Activated CD8-positive, alpha-beta memory T cell treated with anti-CD3 and anti-CD28 coated beads, Interleukin-2, amount 10 ng/mL, durations not matched to agents 7 days and 5 days (primary cell): ENCODE results near the gene SLC29A2. TPM values are rescaled to one million over a fixed set of nuclear protein-coding genes. Genes with fewer than 3 reads are reported as not detected.

ENCODE experiments used
- ATAC-seq: fragments of 150-1000 bp; cut with Tn5 transposase; one replicate; pipeline ENCODE4 v1.10.0; 2021; ENCODE audit warnings: moderate library complexity
- CTCF ChIA-PET: fragments of 350-600 bp; sonication (Branson Sonifier 250); formaldehyde crosslinking; loops from one replicate; lab custom pipeline; 2021; ENCODE audit warnings: antibody characterized with exemption; lab: Charles Lee
- DNase-seq: peaks from one replicate; pipeline ENCODE4 v3.0.0-alpha.2; 2020
- H3K27ac Mint-ChIP-seq: one replicate; pipeline ENCODE4 v1.8.0; 2021; ENCODE audit warnings: mild to moderate bottlenecking, mixed read lengths
- H3K27me3 Mint-ChIP-seq: one replicate; pipeline ENCODE4 v1.8.0; 2021; ENCODE audit warnings: mixed read lengths
- H3K36me3 Mint-ChIP-seq: one replicate; pipeline ENCODE4 v1.8.0; 2021; ENCODE audit warnings: mild to moderate bottlenecking, mixed read lengths
- H3K4me1 Mint-ChIP-seq: one replicate; pipeline ENCODE4 v1.8.0; 2021; ENCODE audit warnings: mixed read lengths
- H3K4me3 Mint-ChIP-seq: one replicate; pipeline ENCODE4 v1.8.0; 2021; ENCODE audit warnings: mild to moderate bottlenecking, moderate library complexity, mixed read lengths
- H3K9me3 Mint-ChIP-seq: one replicate; pipeline ENCODE4 v1.8.0; 2022; ENCODE audit warnings: low read depth, mixed read lengths
- total RNA-seq, 2 experiments: library from RNA; stranded (reverse); gene quantifications; one replicate each; pipeline ENCODE4 v1.2.3, GENCODE V29; 2021

The SLC29A2 gene, protein sequence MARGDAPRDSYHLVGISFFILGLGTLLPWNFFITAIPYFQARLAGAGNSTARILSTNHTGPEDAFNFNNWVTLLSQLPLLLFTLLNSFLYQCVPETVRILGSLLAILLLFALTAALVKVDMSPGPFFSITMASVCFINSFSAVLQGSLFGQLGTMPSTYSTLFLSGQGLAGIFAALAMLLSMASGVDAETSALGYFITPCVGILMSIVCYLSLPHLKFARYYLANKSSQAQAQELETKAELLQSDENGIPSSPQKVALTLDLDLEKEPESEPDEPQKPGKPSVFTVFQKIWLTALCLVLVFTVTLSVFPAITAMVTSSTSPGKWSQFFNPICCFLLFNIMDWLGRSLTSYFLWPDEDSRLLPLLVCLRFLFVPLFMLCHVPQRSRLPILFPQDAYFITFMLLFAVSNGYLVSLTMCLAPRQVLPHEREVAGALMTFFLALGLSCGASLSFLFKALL
- 10 to 100 TPM in 1 of 2 experiments, 1 to 10 TPM in 1; 7.6 to 10.1 TPM for total RNA-seq

DNA sequence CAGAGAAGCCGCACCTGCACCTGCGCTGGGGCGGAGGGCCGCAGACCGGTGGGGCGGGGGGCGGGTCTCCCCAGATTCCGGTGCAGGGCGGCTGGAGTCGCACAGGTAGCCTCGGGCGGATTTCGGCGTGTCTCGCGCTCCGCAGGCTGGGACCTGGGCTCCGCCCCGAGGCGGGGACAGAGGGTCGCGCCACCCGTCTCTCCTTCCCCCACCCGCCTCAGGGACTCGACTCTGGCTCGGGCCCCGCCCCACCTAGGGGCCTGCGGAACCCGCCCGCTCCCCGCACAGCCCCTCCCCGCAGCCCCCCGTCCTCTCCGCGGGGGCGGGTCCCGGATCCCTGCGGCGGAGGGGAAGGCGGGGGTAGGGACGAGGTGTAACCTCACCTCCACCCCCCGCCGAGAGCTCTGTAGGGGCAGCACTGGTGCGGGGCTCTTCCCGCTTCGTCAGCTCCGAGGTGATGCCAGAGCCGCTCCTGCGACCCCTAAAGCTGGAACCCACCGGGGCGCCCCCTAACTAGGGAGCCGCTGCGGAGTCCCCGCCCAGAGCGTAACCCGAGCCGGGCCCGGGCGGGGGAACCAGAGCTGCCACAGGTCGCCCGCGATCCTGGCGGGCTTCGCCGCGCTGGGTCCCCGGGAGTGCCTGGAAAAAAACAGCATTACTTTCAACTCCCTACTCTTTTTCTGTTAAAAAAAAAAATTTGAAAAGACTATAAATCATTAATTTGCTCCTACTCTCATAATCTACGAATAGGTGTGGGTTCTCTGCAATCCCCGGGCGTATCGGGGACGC, at the start of gene SLC29A2:
Gene SLC29A2 (minus strand): TSS at position 134 of the 789 bp plus-strand sequence. CDS start 169 bp downstream, outside the sequence.
- ATAC-seq: peak; percentile 89
- H3K27ac Mint-ChIP-seq: peak within 1 kb of the TSS; percentile 92
- no peaks in the 10 kb centered on the region for H3K36me3 Mint-ChIP-seq
- H3K27me3 Mint-ChIP-seq: peaks cover 6% of the 10 kb centered on the region
- H3K9me3 Mint-ChIP-seq: no peaks in the 10 kb centered on the region
- DNase-seq: peak; percentile 89
- peak within 1 kb of the TSS; percentile 76 for H3K4me3 Mint-ChIP-seq
- H3K4me1 Mint-ChIP-seq: peaks cover 19% of the 10 kb centered on the region
- CTCF ChIA-PET: interaction anchor here (0.8 to 3.7 kb wide), 14 partner anchors 8 to 700 kb away, joined by 3 to 30 read pairs (median 5); partner anchors contain the start of genes B4GAT1, MRPL11 and YIF1A

DNA sequence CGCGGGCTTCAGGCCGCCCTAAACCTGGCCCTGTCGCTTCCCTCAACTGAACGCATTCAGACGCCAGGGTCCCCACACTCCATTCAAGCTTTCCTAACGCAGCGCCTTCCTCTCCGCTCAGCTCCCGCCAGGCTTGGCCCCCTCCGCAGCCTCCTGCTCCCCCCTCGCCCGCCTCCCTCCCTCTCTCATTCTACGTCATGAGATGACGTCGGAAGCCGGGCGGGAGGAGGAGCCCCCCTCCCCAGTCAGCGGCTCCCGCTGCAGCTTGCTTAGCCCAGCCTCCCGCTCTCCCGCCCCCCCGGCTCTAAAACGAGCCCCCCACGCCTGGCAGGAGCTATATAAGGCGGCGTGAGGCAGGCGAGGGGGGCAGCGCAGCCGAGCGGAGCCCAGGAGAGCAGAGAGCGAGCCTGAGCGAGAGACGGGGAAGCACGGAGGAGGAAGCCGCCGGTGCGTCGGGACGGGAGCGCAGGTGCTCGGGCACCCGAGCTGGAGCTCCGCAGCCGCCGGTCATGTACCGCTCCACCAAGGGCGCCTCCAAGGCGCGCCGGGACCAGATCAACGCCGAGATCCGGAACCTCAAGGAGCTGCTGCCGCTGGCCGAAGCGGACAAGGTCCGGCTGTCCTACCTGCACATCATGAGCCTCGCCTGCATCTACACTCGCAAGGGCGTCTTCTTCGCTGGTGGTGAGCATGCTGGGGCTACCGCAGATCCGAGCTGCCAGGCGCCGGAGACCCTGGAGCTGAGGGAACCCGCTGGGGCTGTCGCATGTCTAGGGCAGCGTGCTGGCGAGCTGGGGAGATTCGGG, 49.3 kb upstream of the SLC29A2 start, which contains the start of gene NPAS4:
Gene NPAS4 (plus strand): TSS at position 365 of the 806 bp plus-strand sequence. CDS start 145 bp downstream, at position 510.
- CTCF ChIA-PET: interaction anchor here (0.7 to 3.0 kb wide), 15 partner anchors 9 to 257 kb away, joined by 3 to 35 read pairs (median 4); partner anchors contain the start of genes DPP3, MRPL11, PELI3 and RBM4B
- peaks cover 42% of the 10 kb centered on the region for H3K27me3 Mint-ChIP-seq
- H3K9me3 Mint-ChIP-seq: peaks cover 3% of the 10 kb centered on the region
- peaks cover 14% of the 10 kb centered on the region for H3K4me1 Mint-ChIP-seq
- no peaks in the 10 kb centered on the region for H3K36me3 Mint-ChIP-seq
- no peak within 1 kb of the TSS for H3K27ac Mint-ChIP-seq
- no peak for ATAC-seq
- DNase-seq: no peak
- H3K4me3 Mint-ChIP-seq: no peak within 1 kb of the TSS

DNA sequence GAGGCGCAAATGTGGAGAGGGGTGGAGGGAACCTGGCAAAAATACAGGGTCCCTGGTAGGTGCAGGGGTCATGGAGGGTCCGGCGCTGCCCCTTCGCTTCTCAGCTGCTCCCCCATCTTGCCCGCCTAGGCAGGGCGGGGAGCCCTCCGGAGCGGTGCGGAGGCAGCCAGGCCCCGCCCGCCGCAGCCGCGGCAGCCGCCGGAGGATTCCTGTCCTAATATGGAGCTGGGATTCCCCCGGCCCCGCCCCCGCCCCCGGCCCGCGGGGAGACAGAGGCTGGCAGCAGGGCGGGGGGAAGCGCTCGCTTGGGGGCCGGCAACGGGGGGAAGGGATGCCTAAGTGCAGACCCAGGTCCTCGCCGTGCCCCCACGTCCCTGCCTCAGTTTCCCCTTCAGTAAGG, 48.3 kb upstream of the SLC29A2 start:
- Mint-ChIP-seq H3K4me3 (no peak overlapping the region), H3K36me3 (no peaks in the 10 kb centered on the region), H3K4me1 (peaks cover 14% of the 10 kb centered on the region), H3K27ac (no peak overlapping the region), H3K27me3 (peaks cover 52% of the 10 kb centered on the region), H3K9me3 (peaks cover 3% of the 10 kb centered on the region)
- DNase-seq (no peak), ATAC-seq (no peak)
- CTCF ChIA-PET: interaction anchor here (1.1 to 3.3 kb wide), 3 partner anchors 11 to 34 kb away, joined by 3 to 35 read pairs (median 28); no protein-coding TSS in a partner anchor

DNA sequence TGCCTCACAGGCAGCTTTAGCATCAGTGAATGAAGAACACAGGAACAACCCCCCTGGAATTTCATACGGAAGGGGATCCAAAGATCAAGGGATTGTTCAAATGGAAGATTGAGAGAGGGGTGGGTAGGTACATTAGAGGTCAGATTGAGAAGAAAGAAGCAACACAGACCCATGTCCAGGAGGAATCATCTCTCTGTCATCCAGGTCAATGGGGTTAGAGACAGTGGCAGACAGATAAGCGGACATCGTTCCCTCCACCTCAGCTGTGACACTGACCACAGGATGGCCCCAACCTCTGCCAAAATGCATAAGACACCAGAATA, 47.4 kb upstream of the SLC29A2 start:
- no peak for DNase-seq
- Mint-ChIP-seq H3K27me3 (peaks cover 58% of the 10 kb centered on the region), H3K36me3 (no peaks in the 10 kb centered on the region), H3K27ac (no peak overlapping the region), H3K4me3 (no peak overlapping the region), H3K4me1 (peaks cover 14% of the 10 kb centered on the region), H3K9me3 (peaks cover 3% of the 10 kb centered on the region)
- no peak for ATAC-seq
- CTCF ChIA-PET: interaction anchor here (1.1 to 3.3 kb wide), 3 partner anchors 11 to 33 kb away, joined by 3 to 28 read pairs (median 8); partner anchors contain the start of gene MRPL11

DNA sequence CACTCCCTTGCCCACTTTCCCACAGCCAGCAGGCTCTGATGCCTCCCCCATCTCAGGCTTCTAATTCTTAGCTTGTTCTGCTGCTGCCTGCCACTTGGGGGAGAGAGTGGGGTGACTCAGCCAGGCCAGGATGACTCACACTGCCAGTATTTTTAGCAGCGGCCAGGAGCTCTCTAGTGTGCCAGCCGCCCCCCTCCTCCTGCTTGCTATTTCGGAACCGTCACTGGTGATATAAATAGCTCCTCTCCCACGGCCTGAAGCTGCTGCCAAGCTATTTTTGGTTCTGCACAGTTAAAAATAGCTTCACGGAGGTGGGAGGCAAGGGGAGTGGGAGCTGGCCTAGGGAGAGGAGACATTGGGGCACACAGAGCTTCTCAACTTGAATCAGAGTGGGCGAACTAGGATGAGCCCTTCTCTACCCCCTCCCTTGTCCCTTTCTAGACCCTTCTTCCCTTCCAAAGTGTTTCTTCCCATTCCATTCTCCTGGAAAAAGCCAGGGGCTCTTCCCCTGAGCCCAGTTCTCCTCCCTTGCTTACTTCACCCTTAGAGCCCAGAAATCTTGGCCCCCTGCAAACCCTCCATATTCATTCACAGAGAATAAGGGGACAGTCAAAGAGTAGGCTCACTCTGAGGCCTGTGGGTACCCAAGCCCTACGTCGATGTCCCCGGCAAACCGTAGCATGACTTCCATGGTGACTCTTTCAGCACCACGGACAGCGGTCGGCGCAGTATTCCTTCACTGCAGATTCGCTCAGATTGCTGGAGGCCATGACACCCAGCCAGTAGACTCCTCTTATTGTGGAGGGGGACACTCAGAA, 46.8 kb upstream of the SLC29A2 start:
- Mint-ChIP-seq H3K4me3 (no peak overlapping the region), H3K27ac (no peak overlapping the region), H3K36me3 (no peaks in the 10 kb centered on the region), H3K9me3 (peaks cover 3% of the 10 kb centered on the region), H3K4me1 (peaks cover 14% of the 10 kb centered on the region), H3K27me3 (peaks cover 58% of the 10 kb centered on the region)
- CTCF ChIA-PET: interaction anchor here (1.0 to 3.3 kb wide), 9 partner anchors 10 to 260 kb away, joined by 3 to 28 read pairs (median 8); partner anchors contain the start of genes MRPL11 and RBM4B
- peak; percentile 73 for DNase-seq
- ATAC-seq: peak; percentile 61

DNA sequence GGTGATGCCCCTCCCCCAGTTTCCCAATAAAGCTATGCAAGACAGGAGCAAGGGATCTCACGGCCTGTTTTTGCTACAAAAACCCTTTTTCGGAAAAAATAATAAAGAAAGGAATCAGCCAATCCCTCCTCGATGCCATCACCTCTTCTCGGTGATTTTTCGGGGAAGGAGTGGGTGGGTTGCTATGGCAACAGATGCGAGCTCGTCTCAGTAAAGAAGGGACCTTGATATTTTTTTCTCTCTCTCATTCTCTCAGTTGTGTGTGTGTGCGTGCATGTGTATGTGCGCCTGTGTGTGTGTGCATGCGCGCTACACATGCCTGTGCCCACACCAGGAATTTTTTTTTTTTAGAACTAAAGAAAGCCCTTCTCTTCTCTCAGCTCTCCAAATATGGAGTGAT, 45.4 kb upstream of the SLC29A2 start:
- peaks cover 65% of the 10 kb centered on the region for H3K27me3 Mint-ChIP-seq
- DNase-seq: no peak
- no peak for ATAC-seq
- no peak overlapping the region for H3K4me3 Mint-ChIP-seq
- no peaks in the 10 kb centered on the region for H3K36me3 Mint-ChIP-seq
- CTCF ChIA-PET: interaction anchor here (1.4 to 3.3 kb wide), 3 partner anchors 9 to 262 kb away, joined by 8 to 28 read pairs (median 10); no protein-coding TSS in a partner anchor
- peaks cover 14% of the 10 kb centered on the region for H3K4me1 Mint-ChIP-seq
- H3K27ac Mint-ChIP-seq: no peak overlapping the region
- H3K9me3 Mint-ChIP-seq: peaks cover 3% of the 10 kb centered on the region

DNA sequence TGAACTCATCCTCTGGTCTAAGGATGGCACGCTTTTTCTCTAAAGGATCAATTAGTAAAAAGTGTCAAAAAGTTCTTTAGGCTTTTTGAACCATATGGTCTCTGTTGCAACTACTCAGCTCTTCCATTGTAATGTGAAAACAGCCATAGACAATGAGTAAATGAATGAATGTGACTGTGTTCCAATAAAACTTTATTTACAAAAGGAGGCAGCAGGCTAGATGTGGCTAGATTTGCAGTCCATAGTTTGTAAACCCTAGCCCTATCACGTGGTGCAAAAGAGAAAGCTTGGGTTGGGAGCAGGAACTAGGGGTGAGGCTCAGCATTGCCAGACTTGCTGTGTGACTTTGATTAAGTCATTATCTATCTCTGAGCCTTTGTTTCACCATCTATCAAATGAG, 43.9 kb upstream of the SLC29A2 start:
- Mint-ChIP-seq H3K4me3 (no peak overlapping the region), H3K36me3 (no peaks in the 10 kb centered on the region), H3K27me3 (peaks cover 63% of the 10 kb centered on the region), H3K4me1 (peaks cover 14% of the 10 kb centered on the region), H3K27ac (no peak overlapping the region), H3K9me3 (peaks cover 3% of the 10 kb centered on the region)
- CTCF ChIA-PET: interaction anchor here (1.2 to 1.4 kb wide), 2 partner anchors 19 to 25 kb away, joined by 3 to 4 read pairs; no protein-coding TSS in a partner anchor
- DNase-seq (no peak), ATAC-seq (no peak)

DNA sequence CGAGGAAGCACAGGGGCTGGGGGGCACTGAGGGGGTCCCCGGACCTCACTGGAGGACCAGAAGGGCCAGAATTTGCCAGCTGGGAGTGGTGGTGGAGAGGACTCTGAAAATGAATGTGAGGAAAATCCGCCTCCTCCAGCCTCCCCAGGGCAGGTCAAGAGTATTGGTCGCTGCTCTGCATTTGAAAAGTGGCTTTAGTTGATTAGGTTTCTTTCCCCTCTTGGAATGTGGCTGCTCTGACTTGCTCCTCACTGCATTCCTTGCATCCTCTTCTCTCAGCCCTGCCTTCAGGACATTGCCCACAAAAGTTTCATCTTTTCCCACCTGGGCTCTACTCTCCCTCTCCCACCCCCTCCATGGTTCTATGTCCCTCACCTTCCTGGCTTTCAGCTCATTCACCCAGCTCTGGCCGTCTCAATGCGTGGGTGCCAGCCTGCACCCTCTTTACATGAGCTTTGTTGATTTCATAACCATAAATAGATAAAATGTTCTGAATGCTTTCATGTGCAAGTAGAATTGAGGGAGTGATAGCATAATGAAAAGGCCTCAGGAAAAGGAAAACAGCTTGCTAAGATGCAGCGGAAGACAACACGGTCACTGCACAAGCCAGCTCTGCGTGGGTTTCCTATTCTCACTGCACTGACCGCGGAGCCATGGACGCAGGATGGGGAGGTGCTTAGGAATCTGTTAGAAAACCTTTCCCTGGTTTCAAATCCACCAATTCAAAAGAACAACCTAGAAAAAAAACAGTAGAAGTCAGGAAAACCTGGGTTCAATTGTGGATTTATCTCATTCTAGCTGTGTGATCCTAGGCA, 42.8 kb upstream of the SLC29A2 start:
- Mint-ChIP-seq H3K9me3 (peaks cover under 1% of the 10 kb centered on the region), H3K27ac (no peak overlapping the region), H3K4me3 (no peak overlapping the region), H3K4me1 (peaks cover 14% of the 10 kb centered on the region), H3K36me3 (no peaks in the 10 kb centered on the region), H3K27me3 (peaks cover 55% of the 10 kb centered on the region)
- no peak for ATAC-seq
- no peak for DNase-seq
- CTCF ChIA-PET: interaction anchor here (1.1 to 1.5 kb wide), 4 partner anchors 20 to 28 kb away, joined by 3 to 4 read pairs (median 4); partner anchors contain the start of gene MRPL11

DNA sequence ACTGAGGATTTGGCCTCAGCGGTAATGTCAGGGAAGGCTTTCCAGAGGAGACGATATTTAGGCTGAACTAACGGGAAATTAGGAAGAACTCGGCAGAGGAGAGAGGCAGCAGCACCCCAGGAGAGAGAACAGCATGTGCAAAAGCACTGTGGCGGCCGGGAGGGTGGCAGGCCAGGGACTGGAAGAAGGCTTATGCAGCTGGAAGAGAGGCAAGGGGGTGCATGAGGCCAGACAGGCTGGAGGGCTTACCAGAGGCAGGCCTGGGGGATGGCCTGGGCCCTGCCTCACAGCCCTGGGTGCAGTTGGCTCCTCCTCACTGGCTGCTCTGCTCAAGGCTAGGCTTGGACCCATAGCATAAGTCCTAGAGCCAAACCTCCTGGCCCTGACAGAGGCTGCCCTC, 41.6 kb upstream of the SLC29A2 start:
- no peak overlapping the region for H3K4me3 Mint-ChIP-seq
- H3K36me3 Mint-ChIP-seq: no peaks in the 10 kb centered on the region
- CTCF ChIA-PET: interaction anchor here (1.2 kb wide), 1 partner anchor 26 kb away, joined by 3 read pairs; no protein-coding TSS in a partner anchor
- ATAC-seq (no peak), DNase-seq (no peak)
- peaks cover 48% of the 10 kb centered on the region for H3K27me3 Mint-ChIP-seq
- H3K9me3 Mint-ChIP-seq: no peaks in the 10 kb centered on the region
- H3K27ac Mint-ChIP-seq: no peak overlapping the region
- peaks cover 12% of the 10 kb centered on the region for H3K4me1 Mint-ChIP-seq

DNA sequence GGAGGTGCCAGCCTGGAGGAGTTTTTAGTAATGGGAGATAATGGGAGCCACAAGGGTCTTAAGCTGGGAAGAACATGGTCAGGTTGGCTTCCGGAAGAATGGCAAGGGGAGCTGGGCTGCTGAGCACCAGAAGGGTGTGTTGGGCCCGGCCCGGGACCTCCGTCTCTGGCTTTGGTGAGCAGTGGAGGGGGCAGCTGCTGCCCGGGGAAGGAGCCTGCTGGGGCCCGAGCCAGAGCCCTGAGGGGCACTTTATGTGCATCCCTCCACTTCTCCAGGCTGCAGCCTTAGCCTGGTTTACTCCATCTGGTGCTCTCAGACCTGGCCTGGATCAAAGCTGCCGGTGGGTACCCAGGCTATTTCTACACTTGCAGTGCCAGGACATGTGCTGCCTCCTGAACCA, 40.5 kb upstream of the SLC29A2 start:
- CTCF ChIA-PET: interaction anchor here (1.0 to 2.1 kb wide), 3 partner anchors 9 to 266 kb away, joined by 4 to 6 read pairs (median 6); partner anchors contain the start of genes MRPL11 and NPAS4
- no peaks in the 10 kb centered on the region for H3K36me3 Mint-ChIP-seq
- DNase-seq: no peak
- no peak overlapping the region for H3K27ac Mint-ChIP-seq
- H3K9me3 Mint-ChIP-seq: no peaks in the 10 kb centered on the region
- no peak overlapping the region for H3K4me3 Mint-ChIP-seq
- H3K27me3 Mint-ChIP-seq: peaks cover 43% of the 10 kb centered on the region
- ATAC-seq: no peak
- H3K4me1 Mint-ChIP-seq: peaks cover 3% of the 10 kb centered on the region

DNA sequence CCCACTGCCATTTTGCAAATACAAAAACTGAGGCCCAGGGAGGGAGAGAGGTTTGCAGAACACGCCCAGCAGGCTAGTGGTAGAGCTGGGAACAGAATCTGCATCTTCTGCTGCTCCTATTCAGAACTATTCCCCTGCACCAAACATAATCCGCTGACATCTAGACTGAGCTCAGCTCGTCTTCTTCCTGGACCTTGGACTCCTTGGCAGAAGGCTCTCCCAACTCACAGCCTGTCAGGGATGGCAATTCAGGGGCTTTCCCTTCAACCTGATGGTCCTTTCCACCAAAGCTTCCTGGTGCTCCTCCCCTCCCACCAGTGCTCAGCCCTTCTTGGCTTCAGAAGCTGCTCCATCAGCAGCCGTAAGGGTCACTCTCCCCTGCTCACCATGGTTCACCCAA, 39.8 kb upstream of the SLC29A2 start:
- ATAC-seq: no peak
- H3K9me3 Mint-ChIP-seq: no peaks in the 10 kb centered on the region
- peaks cover 37% of the 10 kb centered on the region for H3K27me3 Mint-ChIP-seq
- no peak for DNase-seq
- peaks cover 3% of the 10 kb centered on the region for H3K4me1 Mint-ChIP-seq
- CTCF ChIA-PET: interaction anchor here (1.0 to 4.7 kb wide), 5 partner anchors 10 to 267 kb away, joined by 3 to 35 read pairs (median 6); partner anchors contain the start of genes MRPL11 and NPAS4
- H3K36me3 Mint-ChIP-seq: no peaks in the 10 kb centered on the region
- H3K27ac Mint-ChIP-seq: no peak overlapping the region
- no peak overlapping the region for H3K4me3 Mint-ChIP-seq
